ENCODE results near the gene LYL1. TPM values are rescaled to one million over a fixed set of nuclear protein-coding genes. Genes with fewer than 3 reads are reported as not detected.
A peak's percentile ranks its signal among the peaks of the same experiment; 100 is the strongest.

The LYL1 gene
- total and polyA plus RNA-seq, 9 of the 15 experiments (the other 6 are each of a cell fraction or from before 2014, with no cell fraction given) = 1.3 to 266 (median 34.0) TPM

- TF ChIP-seq ZNF408 (CRISPR knock-in tag; IDR thresholded peaks at IDR 0.05; ENCODE audit: low read depth) (no peak), HDAC8 (tag; IDR thresholded peaks at IDR 0.05) (no peak), KDM1A (IDR thresholded peaks at IDR 0.05) (no peak), ZNF57 (CRISPR knock-in tag; IDR thresholded peaks at IDR 0.05) (no peak), ATF2 (CRISPR knock-in tag; IDR thresholded peaks at IDR 0.05) (no peak), DLX4 (CRISPR knock-in tag; IDR thresholded peaks at IDR 0.05) (no peak), KAT7 (CRISPR knock-in tag; IDR thresholded peaks at IDR 0.05; ENCODE audit: borderline replicate concordance) (0 out of 2 replicates have a peak, but pooled peaks have one; percentile 82), DIDO1 (tag; IDR thresholded peaks at IDR 0.05; ENCODE audit: low read depth) (no peak), ZBTB43 (CRISPR knock-in tag; IDR thresholded peaks at IDR 0.05) (no peak), POLR2G (IDR thresholded peaks at IDR 0.05; ENCODE audit: low read depth, low read length) (peak; percentile 84), BCLAF1 (IDR thresholded peaks at IDR 0.05; ENCODE audit: borderline replicate concordance in 1 of 2, control insufficient read depth in 1 of 2, low read depth in 2 of 2, low read length in 1 of 2) (0 out of 4 replicates have a peak, but pooled peaks of 1 of the 2 experiments have one; percentile 37), MCM2 (IDR thresholded peaks at IDR 0.05; ENCODE audit: low read depth) (no peak), ZNF197 (CRISPR knock-in tag; IDR thresholded peaks at IDR 0.05; ENCODE audit: low read depth) (0 out of 2 replicates have a peak, but pooled peaks have one; percentile 19), SPI1 (IDR thresholded peaks at IDR 0.05; ENCODE audit: borderline replicate concordance, low read depth, low read length) (no peak), TFAP4 (CRISPR knock-in tag; IDR thresholded peaks at IDR 0.05; ENCODE audit: borderline replicate concordance) (0 out of 2 replicates have a peak, but pooled peaks have one; percentile 20), NCOA6 (IDR thresholded peaks at IDR 0.05) (no peak), SRSF3 (IDR thresholded peaks at IDR 0.05; ENCODE audit: insufficient read depth, low read length) (no peak), HEY1 (CRISPR knock-in tag; IDR thresholded peaks at IDR 0.05; ENCODE audit: borderline replicate concordance) (no peak), HDAC2 (IDR thresholded peaks at IDR 0.05) (no peak), ZNF444 (CRISPR knock-in tag; IDR thresholded peaks at IDR 0.05) (no peak)
Observed at GRCh38 chr19:13099073-13099999, 3.3 kb downstream of the LYL1 start (continued).

Data from K562 (cell line).